ENCODE measurements around the gene DMRTB1.

DMRTB1 gene

GRCh38 chr1:53478502-53478818, 19.3 kb downstream of the DMRTB1 start:
- H3K27ac ChIP-seq (ENCODE audit: extremely low read depth, low read depth, low read length), result no peak overlapping the region
- ChIA-PET POLR2A (no interaction called here), CTCF (no interaction called here)
- TF ChIP-seq ZBTB10 (tag by site-specific recombination; IDR thresholded peaks at IDR 0.05) (no peak), ZNF654 (tag by site-specific recombination; IDR thresholded peaks at IDR 0.05; ENCODE audit: low read depth) (no peak), REST (tag by site-specific recombination; IDR thresholded peaks at IDR 0.05) (peak; percentile 52; the same call in 1 of the 2 replicates), ZNF449 (tag by site-specific recombination; IDR thresholded peaks at IDR 0.05) (no peak), ZNF747 (tag by site-specific recombination; IDR thresholded peaks at IDR 0.05) (no peak)
- H3K9me3 ChIP-seq (ENCODE audit: control insufficient read depth, insufficient read depth, low read depth, low read length), result no peaks in the 10 kb centered on the region
- H3K4me3 ChIP-seq (ENCODE audit: low read depth, low read length), result no peak overlapping the region
- H3K36me3 ChIP-seq (ENCODE audit: control insufficient read depth in 2 of 2, insufficient read depth in 1 of 2, low read length in 2 of 2), result no peaks in the 10 kb centered on the region
- no peaks in the 10 kb centered on the region for H3K4me1 ChIP-seq (ENCODE audit: control insufficient read depth, insufficient read depth, low read length)

- POLR2A ChIA-PET, result no interaction called here
- Histone ChIP-seq H3K4me1 (ENCODE audit: control insufficient read depth, insufficient read depth, low read length) (no peaks in the 10 kb centered on the region), H3K4me3 (ENCODE audit: low read depth, low read length) (no peak overlapping the region), H3K36me3 (ENCODE audit: control insufficient read depth in 2 of 2, insufficient read depth in 1 of 2, low read length in 2 of 2) (no peaks in the 10 kb centered on the region), H3K9me3 (ENCODE audit: control insufficient read depth, insufficient read depth, low read depth, low read length) (no peaks in the 10 kb centered on the region), H3K27ac (ENCODE audit: extremely low read depth, low read depth, low read length) (no peak overlapping the region)
- TF ChIP-seq ZNF2 (tag by site-specific recombination; IDR thresholded peaks at IDR 0.05) (no peak), ZNF677 (tag by site-specific recombination; IDR thresholded peaks at IDR 0.05) (no peak), ZSCAN30 (tag by site-specific recombination; IDR thresholded peaks at IDR 0.05) (no peak), ZNF354C (tag by site-specific recombination; IDR thresholded peaks at IDR 0.05; ENCODE audit: borderline replicate concordance, low read depth) (no peak), ZNF248 (tag by site-specific recombination; IDR thresholded peaks at IDR 0.05) (no peak), ZNF830 (tag by site-specific recombination; IDR thresholded peaks at IDR 0.05; ENCODE audit: low read depth) (no peak), SP2 (tag by site-specific recombination; IDR thresholded peaks at IDR 0.05) (no peak), ZNF768 (tag by site-specific recombination; IDR thresholded peaks at IDR 0.05) (no peak), ZBTB1 (tag by site-specific recombination; IDR thresholded peaks at IDR 0.05) (no peak), SCRT2 (tag by site-specific recombination; IDR thresholded peaks at IDR 0.05) (no peak), SP3 (tag by site-specific recombination; IDR thresholded peaks at IDR 0.05) (no peak), FEZF1 (tag by site-specific recombination; IDR thresholded peaks at IDR 0.05) (no peak), CTCF (tag by site-specific recombination; IDR thresholded peaks at IDR 0.05) (no peak), ZNF26 (tag by site-specific recombination; IDR thresholded peaks at IDR 0.05) (no peak), ZNF629 (tag by site-specific recombination; IDR thresholded peaks at IDR 0.05) (no peak), ZNF335 (tag by site-specific recombination; conservative IDR thresholded peaks at IDR 0.05) (no peak), AEBP2 (tag by site-specific recombination; IDR thresholded peaks at IDR 0.05; ENCODE audit: borderline replicate concordance) (no peak), ZBTB20 (tag by site-specific recombination; IDR thresholded peaks at IDR 0.05) (no peak), HOXC10 (CRISPR knock-in tag; IDR thresholded peaks at IDR 0.05) (no peak)
- CTCF ChIA-PET, result no interaction called here
These were observed 21.5 kb downstream of the DMRTB1 start for GRCh38 chr1:53480678-53481077.
